Heart left ventricle (tissue), 16 donors: ENCODE data around the gene GNAO1. TPM values are rescaled to one million over a fixed set of nuclear protein-coding genes. Genes with fewer than 3 reads are reported as not detected.

ENCODE experiments used
- ATAC-seq, 4 donors: fragments of 200-7000 bp; cut with Tn5 transposase; one replicate each; pipeline ENCODE4 v1.9.1; 2020 to 2022; ENCODE audit warnings: moderate library complexity in 4 of 4, mild to moderate bottlenecking in 3 of 4, moderate number of reproducible peaks in 1 of 4
- DNase-seq, 5 donors: peaks; one replicate each; pipeline ENCODE4 v3.0.0-alpha.2; 2020
- H3K27ac ChIP-seq, 12 donors: fragments of 200-600 bp; sonication (generic) in 4 of 12; one replicate each; pipeline versions ENCODE4 v1.5.0 to v1.8.0; 2016 to 2022; ENCODE audit warnings: mild to moderate bottlenecking in 2 of 12
- H3K27me3 ChIP-seq, 9 donors: fragments of 200-600 bp; sonication (generic) in 2 of 9; one replicate each; pipeline versions ENCODE4 v1.5.1 to v1.8.0; 2016 to 2022; ENCODE audit warnings: mild to moderate bottlenecking in 3 of 9
- H3K36me3 ChIP-seq, 9 donors: fragments of 200-600 bp; sonication (generic) in 2 of 9; one replicate each; pipeline versions ENCODE4 v1.5.0 to v1.8.0; 2018 to 2022; ENCODE audit warnings: mild to moderate bottlenecking in 2 of 9
- H3K4me1 ChIP-seq, 12 donors: fragments of 200-600 bp; sonication (generic) in 4 of 12; one replicate each; pipeline versions ENCODE4 v1.5.0 to v1.8.0; 2016 to 2022; ENCODE audit warnings: mild to moderate bottlenecking in 3 of 12
- H3K4me3 ChIP-seq, 12 donors: fragments of 200-600 bp; sonication (generic) in 4 of 12; one replicate each; pipeline versions ENCODE4 v1.5.0 to v1.8.0; 2017 to 2022; ENCODE audit warnings: mild to moderate bottlenecking in 9 of 12, moderate library complexity in 4 of 12
- H3K9me3 ChIP-seq, 12 donors: fragments of 200-600 bp; sonication (generic) in 4 of 12; one replicate each; pipeline versions ENCODE4 v1.5.0 to v1.8.0; 2016 to 2022; ENCODE audit warnings: mild to moderate bottlenecking in 1 of 12
- CTCF ChIP-seq, 12 donors: fragments of 200-600 bp; sonication (generic) in 4 of 12; IDR thresholded peaks; one replicate each; pipeline versions ENCODE4 v1.5.0 to v1.8.0; 2018 to 2022; ENCODE audit warnings: antibody characterized with exemption in 12 of 12, mild to moderate bottlenecking in 5 of 12
- POLR2A ChIP-seq, 2 donors: fragments of 450-650 bp; IDR thresholded peaks; one replicate each; pipeline ENCODE4 v1.6.1; 2017; ENCODE audit warnings: antibody characterized with exemption in 2 of 2, mild to moderate bottlenecking in 2 of 2, moderate library complexity in 2 of 2
- WGBS, 4 donors: extraction: QIAGEN DNeasy Blood & Tissue Kit in 2 of 4; methylation state at CpG; one replicate each; pipeline versions ENCODE4 v1.1.5 to v1.1.7; 2013 to 2018; 5-methylcytosine and 5-hydroxymethylcytosine counted together
- intact Hi-C, 10 donors: fragments of 100-400 bp; cut with DNase I; formaldehyde crosslinking; loops; one replicate each; pipeline versions ENCODE4 v1.11.1 to v1.14.2; 2022
- polyA plus RNA-seq, 2 donors: library from polyadenylated mRNA; stranded (reverse); fragments of 200-250 nt; gene quantifications; one replicate each; pipeline ENCODE4 v1.2.3, GENCODE V29; 2013
- total RNA-seq, 9 donors: library from RNA; depleted of rRNA in 2 of 9; stranded (reverse); fragments of >200 nt in 2 of 9; fragmentation: NEBNext Ultra II Directional in 3 of 9; extraction: Animal tissue kit (Norgen Biotek cat#: 25700) in 3 of 9; gene quantifications; one replicate each; pipeline versions ENCODE4 v1.1.0 to v1.2.4, GENCODE V29; 2016 to 2023
- donor health status: ischemic (EF 13 %, LVEDD 7.1; RV severe dilation, severe dysfunction).
- donor health status: healthy with polysubstance abuse.
- donor health status: DM: no; HTN: yes; CAD: no.
- donor health status: DM: no; HTN: no; CAD: no.
- donor health status: ischemic (EF 25% LVEDD 6.9; RV normal size, moderate dysfunction).
- donor health status: ischemic (EF 25% LVEDD 5.7; RV mildly dilated, moderate dysfunction).
- donor health status: healthy.
- donor health status: DM: yes; HTN: yes; CAD: no.
- donor health status: ischemic (EF 35%, LVEDD 5.7; RV mildly dilated, moderate dysfunction).
- donor health status: nonischemic (EF 11% LVEDD 7.7; RV severe dilation, severe dysfunction).
- donor health status: DM: yes; HTN: yes; CAD: no.
- donor health status: PGD.
- donor health status: ischemic (EF 29% LVEDD 5.4; RV normal size, mild dysfunction).
- donor health status: nonischemic (EF 23%, LVEDD 6.1; RV moderate dilation, normal function).

Gene GNAO1
- total and polyA plus RNA-seq, 11 donors: 1.4 to 26.8 (median 12.0) TPM

- Histone ChIP-seq H3K9me3 (no peaks in the 10 kb centered on the region), H3K27ac (peak overlapping the region in 4 of 12 donors; percentile 15 to 67 (median 26)), H3K36me3 (peaks cover 0 to 75% (median 50%) of the 10 kb centered on the region in 9 donors), H3K27me3 (no peaks in the 10 kb centered on the region), H3K4me1 (peaks cover 0 to 18% (median 14%) of the 10 kb centered on the region in 12 donors), H3K4me3 (no peak overlapping the region)
- intact Hi-C loops: no loop called here
- peak in 1 of 4 donors; percentile 34 for ATAC-seq
- 88 to 93% (median 92%) methylated on average over 2 of the region's 2 CpGs for WGBS, 4 donors
- DNase-seq: no peak
- TF ChIP-seq POLR2A (IDR thresholded peaks at IDR 0.05) (no peak), CTCF (IDR thresholded peaks at IDR 0.05) (no peak)
Observed at GRCh38 chr16:56370185-56370874, 179.0 kb downstream of the GNAO1 start.

GRCh38 chr16:56370875-56371659, 179.8 kb downstream of the GNAO1 start:
- ATAC-seq: peak in 3 of 4 donors; percentile 46 to 82 (median 65)
- H3K27ac ChIP-seq: peak overlapping the region in 4 of 12 donors; percentile 4 to 67 (median 26)
- no peaks in the 10 kb centered on the region for H3K27me3 ChIP-seq
- H3K4me3 ChIP-seq: no peak overlapping the region
- DNase-seq: peak in 1 of 5 donors; percentile 59
- no peak for TF ChIP-seq POLR2A (IDR thresholded peaks at IDR 0.05)
- no peak for TF ChIP-seq CTCF (IDR thresholded peaks at IDR 0.05)
- intact Hi-C loops: no loop called here
- H3K36me3 ChIP-seq: peaks cover 0 to 69% (median 46%) of the 10 kb centered on the region in 9 donors
- peaks cover 0 to 18% (median 14%) of the 10 kb centered on the region in 12 donors for H3K4me1 ChIP-seq
- WGBS, 4 donors: 33 to 39% (median 37%) methylated on average over 6 of the region's 6 CpGs
- no peaks in the 10 kb centered on the region for H3K9me3 ChIP-seq

- H3K27me3 ChIP-seq: no peaks in the 10 kb centered on the region
- DNase-seq (no peak), ATAC-seq (peak in 2 of 4 donors; percentile 22 to 37)
- no peak for TF ChIP-seq POLR2A (IDR thresholded peaks at IDR 0.05)
- no peak for TF ChIP-seq CTCF (IDR thresholded peaks at IDR 0.05)
- H3K9me3 ChIP-seq: no peaks in the 10 kb centered on the region
- H3K36me3 ChIP-seq: peaks cover 0 to 66% (median 42%) of the 10 kb centered on the region in 9 donors
- peak overlapping the region in 1 of 12 donors; percentile 67 for H3K27ac ChIP-seq
- H3K4me1 ChIP-seq: peaks cover 0 to 18% (median 14%) of the 10 kb centered on the region in 12 donors
- no peak overlapping the region for H3K4me3 ChIP-seq
- 88 to 95% (median 90%) methylated on average over 1 of the region's 1 CpG for WGBS, 4 donors
- intact Hi-C loops: no loop called here
Observed at GRCh38 chr16:56371660-56371937, 180.3 kb downstream of the GNAO1 start.

GRCh38 chr16:56372013-56372634, 180.8 kb downstream of the GNAO1 start:
- H3K9me3 ChIP-seq: no peaks in the 10 kb centered on the region
- no peak for DNase-seq
- ATAC-seq: no peak
- H3K27me3 ChIP-seq: no peaks in the 10 kb centered on the region
- 88 to 96% (median 92%) methylated on average over 7 of the region's 7 CpGs for WGBS, 4 donors
- peaks cover 0 to 18% (median 14%) of the 10 kb centered on the region in 12 donors for H3K4me1 ChIP-seq
- H3K36me3 ChIP-seq: peaks cover 0 to 60% (median 37%) of the 10 kb centered on the region in 9 donors
- TF ChIP-seq CTCF (IDR thresholded peaks at IDR 0.05): no peak
- no peak for TF ChIP-seq POLR2A (IDR thresholded peaks at IDR 0.05)
- H3K27ac ChIP-seq: peak overlapping the region in 1 of 12 donors; percentile 67
- no peak overlapping the region for H3K4me3 ChIP-seq
- intact Hi-C loops: no loop called here
